Muscle of leg (tissue), 11 donors: Measurements from ENCODE around the gene PRKAG2. TPM values are rescaled to one million over a fixed set of nuclear protein-coding genes. Genes with fewer than 3 reads are reported as not detected.

Source experiments
- DNase-seq: peaks from one replicate; pipeline ENCODE4 v3.0.0; 2013
- H3K27ac ChIP-seq: one replicate; pipeline ENCODE4 v1.5.1; 2013; ENCODE audit warnings: mild to moderate bottlenecking, low read length, control low read depth
- H3K27me3 ChIP-seq: one replicate; pipeline ENCODE4 v1.6.1; 2013; ENCODE audit warnings: low read length; ENCODE audit not compliant: control insufficient read depth, insufficient read depth
- H3K36me3 ChIP-seq: one replicate; pipeline ENCODE4 v1.6.1; 2013; ENCODE audit warnings: low read length; ENCODE audit not compliant: control insufficient read depth, insufficient read depth
- H3K4me1 ChIP-seq: one replicate; pipeline ENCODE4 v1.6.1; 2013; ENCODE audit warnings: low read length; ENCODE audit not compliant: control insufficient read depth, insufficient read depth
- H3K4me3 ChIP-seq: one replicate; pipeline ENCODE4 v1.5.1; 2013; ENCODE audit warnings: low read length, control low read depth
- H3K9me3 ChIP-seq: replicated peaks from 2 replicates; pipeline ENCODE4 v1.6.1; 2013; ENCODE audit warnings: low read depth, low read length; ENCODE audit not compliant: control insufficient read depth
- WGBS: methylation state at CpG from one replicate; pipeline ENCODE4 v1.1.5; 2013; ENCODE audit warnings: missing lambda C conversion rate; ENCODE audit not compliant: insufficient coverage; 5-methylcytosine and 5-hydroxymethylcytosine counted together
- polyA plus RNA-seq, 8 donors: library from polyadenylated mRNA; unstranded; fragments of 120-200 nt; gene quantifications; one replicate each; pipeline versions ENCODE4 v1.2.1 to v1.2.3, GENCODE V29; 2013; ENCODE audit warnings: inconsistent platforms in 1 of 8, low replicate concordance in 1 of 8; ENCODE audit not compliant: insufficient read length in 8 of 8, insufficient read depth in 1 of 8
- total RNA-seq: library from RNA; stranded (reverse); fragments of 120-200 nt; gene quantifications from one replicate; pipeline ENCODE4 v1.2.4, GENCODE V29; 2013

The PRKAG2 gene
- total and polyA plus RNA-seq, 9 donors: 3.9 to 16.4 (median 11.2) TPM

- Histone ChIP-seq H3K27me3 (no peaks in the 10 kb centered on the region), H3K9me3 (peaks cover 7% of the 10 kb centered on the region), H3K4me3 (no peak overlapping the region), H3K4me1 (no peaks in the 10 kb centered on the region), H3K27ac (no peak overlapping the region), H3K36me3 (no peaks in the 10 kb centered on the region)
- WGBS: 89% methylated on average over 8 of the region's 13 CpGs
- no peak for DNase-seq
Measured at GRCh38 chr7:151663382-151664100, 213.4 kb downstream of the PRKAG2 start.

GRCh38 chr7:151662251-151662826 lies 214.6 kb downstream of the PRKAG2 start:
- 39% methylated on average over 5 of the region's 7 CpGs for WGBS
- DNase-seq: no peak

GRCh38 chr7:151661587-151661986 lies 215.3 kb downstream of the PRKAG2 start:
- Histone ChIP-seq H3K27me3 (no peaks in the 10 kb centered on the region), H3K4me1 (no peaks in the 10 kb centered on the region), H3K36me3 (no peaks in the 10 kb centered on the region), H3K4me3 (no peak overlapping the region), H3K27ac (no peak overlapping the region), H3K9me3 (peaks cover 7% of the 10 kb centered on the region)
- WGBS: 84% methylated on average over 3 of the region's 9 CpGs
- DNase-seq: no peak

More at GRCh38 chr7:151662251-151662826, 214.6 kb downstream of the PRKAG2 start:
- H3K4me1 ChIP-seq: no peaks in the 10 kb centered on the region
- no peaks in the 10 kb centered on the region for H3K36me3 ChIP-seq
- H3K4me3 ChIP-seq: no peak overlapping the region
- H3K9me3 ChIP-seq: peaks cover 7% of the 10 kb centered on the region
- no peak overlapping the region for H3K27ac ChIP-seq
- no peaks in the 10 kb centered on the region for H3K27me3 ChIP-seq

GRCh38 chr7:151660141-151660540 lies 216.8 kb downstream of the PRKAG2 start:
- no peak for DNase-seq
- H3K27me3 ChIP-seq: no peaks in the 10 kb centered on the region
- no CpG with 5 or more reads among the region's 5 CpGs for WGBS
- no peak overlapping the region for H3K27ac ChIP-seq
- no peaks in the 10 kb centered on the region for H3K36me3 ChIP-seq
- H3K4me3 ChIP-seq: no peak overlapping the region
- no peaks in the 10 kb centered on the region for H3K4me1 ChIP-seq
- H3K9me3 ChIP-seq: no peaks in the 10 kb centered on the region

- H3K4me3 ChIP-seq: no peak overlapping the region
- H3K9me3 ChIP-seq: no peaks in the 10 kb centered on the region
- H3K27me3 ChIP-seq: no peaks in the 10 kb centered on the region
- DNase-seq: no peak
- WGBS: no CpG with 5 or more reads among the region's 4 CpGs
- H3K27ac ChIP-seq: no peak overlapping the region
- H3K4me1 ChIP-seq: no peaks in the 10 kb centered on the region
- H3K36me3 ChIP-seq: no peaks in the 10 kb centered on the region
Measured at GRCh38 chr7:151659219-151659618, 217.7 kb downstream of the PRKAG2 start.

- no CpG with 5 or more reads among the region's 1 CpG for WGBS
- Histone ChIP-seq H3K4me3 (no peak overlapping the region), H3K9me3 (no peaks in the 10 kb centered on the region), H3K27me3 (no peaks in the 10 kb centered on the region), H3K36me3 (no peaks in the 10 kb centered on the region), H3K4me1 (no peaks in the 10 kb centered on the region), H3K27ac (no peak overlapping the region)
- no peak for DNase-seq
Measured at GRCh38 chr7:151658778-151659177, 218.1 kb downstream of the PRKAG2 start.

GRCh38 chr7:151657173-151657572 lies 219.7 kb downstream of the PRKAG2 start:
- no peak overlapping the region for H3K27ac ChIP-seq
- WGBS: 100% methylated on average over 1 of the region's 3 CpGs
- H3K4me1 ChIP-seq: no peaks in the 10 kb centered on the region
- no peaks in the 10 kb centered on the region for H3K9me3 ChIP-seq
- no peak overlapping the region for H3K4me3 ChIP-seq
- H3K36me3 ChIP-seq: no peaks in the 10 kb centered on the region
- H3K27me3 ChIP-seq: peaks cover 2% of the 10 kb centered on the region
- DNase-seq: no peak

- DNase-seq: no peak
- no peaks in the 10 kb centered on the region for H3K9me3 ChIP-seq
- no CpG with 5 or more reads among the region's 3 CpGs for WGBS
- no peaks in the 10 kb centered on the region for H3K36me3 ChIP-seq
- peaks cover 5% of the 10 kb centered on the region for H3K4me1 ChIP-seq
- peaks cover 2% of the 10 kb centered on the region for H3K27me3 ChIP-seq
- no peak overlapping the region for H3K27ac ChIP-seq
- H3K4me3 ChIP-seq: no peak overlapping the region
Measured at GRCh38 chr7:151655555-151655954, 221.4 kb downstream of the PRKAG2 start.

- WGBS: no CpG with 5 or more reads among the region's 5 CpGs
- no peaks in the 10 kb centered on the region for H3K9me3 ChIP-seq
- H3K27ac ChIP-seq: no peak overlapping the region
- H3K36me3 ChIP-seq: no peaks in the 10 kb centered on the region
- no peak overlapping the region for H3K4me3 ChIP-seq
- no peak for DNase-seq
- H3K4me1 ChIP-seq: peaks cover 5% of the 10 kb centered on the region
- peaks cover 4% of the 10 kb centered on the region for H3K27me3 ChIP-seq
Measured at GRCh38 chr7:151652111-151652510, 224.8 kb downstream of the PRKAG2 start.

GRCh38 chr7:151650161-151650560 lies 226.8 kb downstream of the PRKAG2 start:
- peak; percentile 11 for DNase-seq
- Histone ChIP-seq H3K4me3 (no peak overlapping the region), H3K4me1 (peaks cover 5% of the 10 kb centered on the region), H3K27ac (no peak overlapping the region), H3K9me3 (peaks cover 2% of the 10 kb centered on the region), H3K27me3 (peaks cover 4% of the 10 kb centered on the region), H3K36me3 (no peaks in the 10 kb centered on the region)
- 63% methylated on average over 4 of the region's 4 CpGs for WGBS
